Measurements from ENCODE around the gene GGT6.

DNA sequence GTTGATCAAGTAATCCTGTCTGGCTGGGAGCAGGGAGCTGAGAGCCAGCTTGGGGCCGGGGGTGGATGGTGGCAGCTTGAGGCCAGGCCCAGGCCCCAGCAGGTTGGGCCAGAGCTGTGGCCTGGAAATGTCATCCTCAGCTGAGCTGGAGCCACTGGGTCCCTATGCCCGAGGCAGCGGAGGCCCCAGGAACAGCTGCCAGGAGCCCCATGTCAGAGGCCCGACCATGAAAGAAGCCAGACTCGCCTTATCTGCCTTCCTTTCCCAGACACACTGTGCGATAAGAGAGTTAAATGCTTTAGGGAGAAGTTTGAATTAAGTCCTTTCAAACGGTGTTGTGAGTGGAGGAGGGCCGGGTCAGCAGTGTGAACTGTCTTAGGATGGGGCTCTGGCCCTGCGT is 27.4 kb upstream of the GGT6 start:
- TF ChIP-seq POLR2A (IDR thresholded peaks at IDR 0.05): no peak
- TF ChIP-seq, protein P1, sequence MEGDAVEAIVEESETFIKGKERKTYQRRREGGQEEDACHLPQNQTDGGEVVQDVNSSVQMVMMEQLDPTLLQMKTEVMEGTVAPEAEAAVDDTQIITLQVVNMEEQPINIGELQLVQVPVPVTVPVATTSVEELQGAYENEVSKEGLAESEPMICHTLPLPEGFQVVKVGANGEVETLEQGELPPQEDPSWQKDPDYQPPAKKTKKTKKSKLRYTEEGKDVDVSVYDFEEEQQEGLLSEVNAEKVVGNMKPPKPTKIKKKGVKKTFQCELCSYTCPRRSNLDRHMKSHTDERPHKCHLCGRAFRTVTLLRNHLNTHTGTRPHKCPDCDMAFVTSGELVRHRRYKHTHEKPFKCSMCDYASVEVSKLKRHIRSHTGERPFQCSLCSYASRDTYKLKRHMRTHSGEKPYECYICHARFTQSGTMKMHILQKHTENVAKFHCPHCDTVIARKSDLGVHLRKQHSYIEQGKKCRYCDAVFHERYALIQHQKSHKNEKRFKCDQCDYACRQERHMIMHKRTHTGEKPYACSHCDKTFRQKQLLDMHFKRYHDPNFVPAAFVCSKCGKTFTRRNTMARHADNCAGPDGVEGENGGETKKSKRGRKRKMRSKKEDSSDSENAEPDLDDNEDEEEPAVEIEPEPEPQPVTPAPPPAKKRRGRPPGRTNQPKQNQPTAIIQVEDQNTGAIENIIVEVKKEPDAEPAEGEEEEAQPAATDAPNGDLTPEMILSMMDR (IDR thresholded peaks at IDR 0.05): no peak
